Peyer's patch (tissue), 4 donors: ENCODE measurements around the gene CHRDL2.

Experiments
- CTCF ChIP-seq, 6 experiments: fragments of 450-650 bp in 4 of 6; fragments of 200-600 bp in 2 of 6; sonication (generic) in 1 of 6; IDR thresholded peaks; one replicate each; pipeline ENCODE4 v1.5.1; 2017 to 2019; ENCODE audit warnings: antibody characterized with exemption in 6 of 6, mild to moderate bottlenecking in 3 of 6, moderate library complexity in 1 of 6
- POLR2A ChIP-seq, 2 donors: fragments of 450-650 bp; IDR thresholded peaks; one replicate each; pipeline ENCODE4 v1.5.1; 2017; ENCODE audit warnings: antibody characterized with exemption in 2 of 2, mild to moderate bottlenecking in 2 of 2, moderate library complexity in 2 of 2

GRCh38 chr11:74680035-74680671 lies 51.1 kb downstream of the CHRDL2 start:
- no peak for TF ChIP-seq CTCF (IDR thresholded peaks at IDR 0.05)
- TF ChIP-seq POLR2A (IDR thresholded peaks at IDR 0.05), result no peak
